GM15510 (cell line): ENCODE measurements around the gene MBNL2.

Source experiments
- POLR2A ChIP-seq: IDR thresholded peaks from 3 replicates; pipeline ENCODE4 v1.6.1; 2011; ENCODE audit warnings: borderline replicate concordance; ENCODE audit not compliant: insufficient read length; ENCODE audit errors: extremely low read depth

MBNL2 gene

DNA sequence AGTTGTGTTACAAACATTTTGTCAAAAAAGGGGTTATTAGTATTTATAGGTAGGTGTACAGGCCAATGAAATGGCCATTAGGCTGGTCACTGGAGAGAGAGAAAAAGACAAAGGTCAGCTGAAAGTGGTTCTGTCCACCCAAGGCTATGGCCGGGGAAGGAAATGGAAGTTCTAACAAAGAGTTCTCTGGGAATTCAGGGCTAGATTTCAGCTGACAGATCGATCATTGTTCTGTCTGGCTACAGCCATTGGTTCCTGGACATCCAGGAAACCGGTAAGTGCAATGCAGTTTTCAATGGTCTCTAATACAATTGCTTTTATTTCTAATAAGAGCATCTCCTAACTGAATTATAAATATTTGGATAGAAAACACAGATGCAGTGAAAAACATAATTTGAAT lies 42.5 kb downstream of the MBNL2 start:
- no peak for TF ChIP-seq POLR2A

- no peak for TF ChIP-seq POLR2A
These were observed 44.2 kb downstream of the MBNL2 start for GRCh38 chr13:97266332-97266731.

DNA sequence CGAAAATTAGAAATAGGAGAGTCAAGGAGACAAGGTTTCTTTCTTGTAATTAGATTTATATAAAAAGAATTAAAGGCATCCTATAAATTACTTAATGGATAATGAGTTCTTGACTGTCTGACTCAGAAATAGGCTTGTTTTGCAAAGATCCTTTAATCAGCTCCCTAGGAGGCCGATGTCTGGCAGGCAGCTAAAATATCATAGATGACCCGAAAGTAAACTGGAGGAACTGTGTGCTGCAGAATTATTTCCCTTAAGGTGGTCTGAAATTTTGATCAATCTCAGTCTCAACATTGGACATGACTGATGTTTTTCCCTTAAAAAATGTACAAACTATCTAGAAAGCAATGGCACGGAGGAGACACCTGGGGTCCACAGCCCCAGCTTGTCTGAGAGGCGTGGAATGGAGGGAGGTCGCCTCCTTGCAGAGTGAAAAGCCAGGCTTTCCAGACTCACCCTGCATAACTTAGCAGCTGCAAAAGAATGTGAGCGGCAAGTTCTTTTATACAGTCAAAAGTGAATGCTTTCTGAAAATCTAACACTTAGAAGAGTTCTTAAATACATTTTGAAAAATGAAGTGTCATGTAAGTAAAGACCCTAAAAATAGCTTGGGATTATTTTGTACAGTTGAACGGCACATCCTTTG lies 44.8 kb downstream of the MBNL2 start:
- TF ChIP-seq POLR2A = no peak

DNA sequence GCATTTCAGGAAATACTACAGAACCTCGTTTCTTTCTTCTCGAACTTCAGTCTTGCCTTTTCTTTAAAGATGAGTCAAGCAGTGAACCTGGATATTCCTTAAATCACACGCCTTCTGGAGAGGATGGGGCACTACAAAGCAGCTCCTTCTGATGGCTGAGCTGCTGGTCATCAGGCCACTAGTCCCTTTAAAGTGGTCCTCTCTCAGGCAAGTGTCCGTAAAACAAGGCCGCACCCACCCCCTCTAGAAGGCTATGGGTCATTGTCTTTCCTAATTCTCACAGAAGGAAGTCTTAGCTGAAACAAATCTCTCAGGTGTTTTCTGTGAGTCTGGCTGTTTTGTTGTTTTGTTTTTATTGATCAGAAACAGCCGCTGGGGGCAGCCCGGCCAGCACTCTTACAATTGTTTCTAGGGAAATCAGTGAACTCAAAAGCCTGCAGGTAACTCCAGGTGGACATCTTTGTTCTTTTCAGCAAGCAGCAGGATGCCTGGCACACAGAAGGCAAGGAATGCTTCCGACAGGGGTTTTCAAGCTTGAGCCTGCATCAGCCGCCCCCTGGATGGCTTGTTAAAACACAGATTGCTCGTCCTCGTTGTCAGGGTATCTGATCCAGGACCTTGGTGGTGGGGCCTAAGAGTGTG lies 45.4 kb downstream of the MBNL2 start:
- TF ChIP-seq POLR2A = no peak

- no peak for TF ChIP-seq POLR2A
These were observed 46.6 kb downstream of the MBNL2 start for GRCh38 chr13:97268772-97269171.

DNA sequence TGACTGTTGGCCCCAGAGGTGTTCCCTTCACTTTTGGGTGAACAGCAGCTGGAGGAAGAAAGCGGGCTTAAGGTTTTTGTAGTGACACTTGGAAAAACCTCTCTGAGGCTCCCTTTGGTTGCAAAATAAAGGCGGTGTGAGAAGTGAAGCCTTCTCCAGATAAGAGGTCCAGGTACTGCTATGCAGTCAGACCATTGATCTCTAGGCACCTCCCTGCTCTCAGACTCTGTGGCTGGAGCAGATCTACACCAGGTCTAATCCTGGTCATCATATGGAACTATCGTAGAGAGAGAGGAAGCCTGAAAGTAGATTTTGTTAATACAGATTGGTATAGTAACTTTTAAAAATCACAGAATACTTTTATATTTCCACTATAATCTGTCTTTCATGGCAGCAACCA lies 47.5 kb downstream of the MBNL2 start:
- TF ChIP-seq POLR2A = no peak

- TF ChIP-seq POLR2A = no peak
These were observed 50.4 kb downstream of the MBNL2 start for GRCh38 chr13:97272526-97272925.

GRCh38 chr13:97273341-97273831 lies 51.3 kb downstream of the MBNL2 start:
- no peak for TF ChIP-seq POLR2A

GRCh38 chr13:97274829-97275649 lies 52.9 kb downstream of the MBNL2 start:
- no peak for TF ChIP-seq POLR2A

DNA sequence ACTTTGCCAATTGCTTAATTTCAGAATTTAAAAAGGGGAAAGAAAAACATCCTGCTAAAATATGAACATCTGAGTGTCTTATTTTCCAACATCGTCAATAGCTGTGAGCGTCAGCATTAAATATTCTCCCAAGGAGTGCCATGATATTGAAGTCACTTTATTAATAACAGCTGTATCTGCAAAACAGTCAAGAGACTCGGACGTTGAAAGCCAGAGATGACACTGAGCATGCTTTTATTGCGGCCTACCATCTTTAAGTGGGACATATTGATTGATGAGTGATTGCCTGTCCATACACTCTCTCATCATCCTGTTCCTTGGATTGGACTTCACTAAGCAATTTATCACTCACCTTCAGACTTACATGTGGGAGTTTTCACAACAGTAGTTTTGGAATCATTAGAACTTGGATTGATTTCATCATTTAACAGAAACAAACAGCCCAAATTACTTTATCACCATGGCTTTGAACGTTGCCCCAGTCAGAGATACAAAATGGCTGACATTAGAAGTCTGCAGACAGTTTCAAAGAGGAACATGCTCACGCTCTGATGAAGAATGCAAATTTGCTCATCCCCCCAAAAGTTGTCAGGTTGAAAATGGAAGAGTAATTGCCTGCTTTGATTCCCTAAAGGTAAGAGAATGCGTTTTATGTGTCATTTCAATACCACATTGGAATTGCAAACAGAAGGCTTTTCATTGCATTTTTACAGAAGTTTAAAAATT lies 53.8 kb downstream of the MBNL2 start:
- no peak for TF ChIP-seq POLR2A

DNA sequence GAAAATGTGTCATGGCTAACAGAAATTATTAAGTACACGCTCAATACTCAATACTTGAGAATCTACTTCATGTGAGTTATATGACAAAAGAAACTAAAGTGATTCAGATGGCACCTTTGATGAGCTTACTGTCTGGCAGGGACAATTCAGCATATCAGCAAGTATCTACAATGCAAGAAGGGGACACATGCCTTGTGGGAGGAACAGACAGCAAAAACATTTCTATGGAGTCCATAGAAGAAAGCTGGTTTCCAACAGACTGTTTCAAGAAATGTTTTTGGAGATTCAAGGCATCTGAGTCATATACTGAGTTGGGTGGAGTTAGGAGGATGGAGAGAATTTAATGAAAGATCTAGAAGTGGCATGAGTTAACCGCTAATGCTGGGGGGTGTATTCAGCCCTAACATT lies 54.7 kb downstream of the MBNL2 start:
- no peak for TF ChIP-seq POLR2A

- TF ChIP-seq POLR2A = no peak
These were observed 56.6 kb downstream of the MBNL2 start for GRCh38 chr13:97278435-97279411.

- TF ChIP-seq POLR2A = no peak
These were observed 57.8 kb downstream of the MBNL2 start for GRCh38 chr13:97279913-97280312.

- TF ChIP-seq POLR2A = no peak
These were observed 58.3 kb downstream of the MBNL2 start for GRCh38 chr13:97280478-97280877.
